Endothelial cell of umbilical vein (primary cell): ENCODE data around the gene CD151. TPM values are rescaled to one million over a fixed set of nuclear protein-coding genes. Genes with fewer than 3 reads are reported as not detected.
A peak's percentile ranks its signal among the peaks of the same experiment; 100 is the strongest.

Experiments
- BruUV-seq: library from RNA; stranded (reverse); fragments of 400-500 nt; replicated peaks from 2 replicates; lab custom pipeline; 2021; lab: Mats Ljungman, UMichigan
- CTCF ChIA-PET: fragments of 300-600, 350-600 bp; sonication (Branson Sonifier 250); formaldehyde crosslinking; loops from one replicate; lab custom pipeline; 2021; ENCODE audit warnings: antibody characterized with exemption, inconsistent platforms; lab: Charles Lee
- POLR2A ChIA-PET: fragments of 300-600, 350-600 bp; sonication (Branson Sonifier 250); formaldehyde crosslinking; loops from one replicate; lab custom pipeline; 2021; ENCODE audit warnings: antibody characterized with exemption, inconsistent platforms; lab: Charles Lee
- DNase-seq: peaks from one replicate; pipeline ENCODE4 v3.0.0-alpha.2; 2011; ENCODE audit warnings: low read depth, low spot score
- FAIRE-seq: peaks from 2 replicates; lab custom pipeline; 2011; peaks lifted over from hg19 to GRCh38; lab: Jason Lieb, UNC
- H2AFZ ChIP-seq: 2 replicates; pipeline ENCODE4 v1.6.0; 2012; ENCODE audit warnings: low read depth, low read length, control low read depth, inconsistent platforms
- H3K27ac ChIP-seq: 2 replicates; pipeline ENCODE4 v1.5.1; 2011; ENCODE audit warnings: low read depth, mild to moderate bottlenecking, control low read depth, low read length, moderate library complexity; ENCODE audit not compliant: insufficient read depth
- H3K27me3 ChIP-seq, 2 experiments: 2 replicates each; pipeline versions ENCODE4 v1.6.0 to v1.6.1; 2011; ENCODE audit warnings: low read length in 2 of 2, mixed read lengths in 1 of 2; ENCODE audit not compliant: control insufficient read depth in 2 of 2, insufficient read depth in 2 of 2
- H3K36me3 ChIP-seq, 2 experiments: 2 replicates in 1 of 2; 3 replicates in 1 of 2; pipeline ENCODE4 v1.5.1; 2011; ENCODE audit warnings: low read length in 2 of 2, mild to moderate bottlenecking in 1 of 2, moderate library complexity in 1 of 2; ENCODE audit not compliant: control insufficient read depth in 2 of 2, insufficient read depth in 2 of 2; ENCODE audit errors: extremely low read depth in 1 of 2
- H3K4me1 ChIP-seq: 3 replicates; pipeline ENCODE4 v1.5.1; 2011; ENCODE audit warnings: mild to moderate bottlenecking, low read length; ENCODE audit not compliant: control insufficient read depth, insufficient read depth; ENCODE audit errors: extremely low read depth
- H3K4me2 ChIP-seq: 2 replicates; pipeline ENCODE4 v1.6.1; 2011; ENCODE audit warnings: low read length, control low read depth, mixed read lengths; ENCODE audit not compliant: insufficient read depth
- H3K4me3 ChIP-seq, 3 experiments: fragments of 200-600 bp in 1 of 3; sonication (generic), shearing (Covaris generic) in 1 of 3; replicated peaks in 1 of 3; 2 replicates each; pipeline ENCODE4 v1.5.1; 2011 to 2016; ENCODE audit warnings: control low read depth in 3 of 3, low read length in 3 of 3, mild to moderate bottlenecking in 2 of 3, inconsistent platforms in 1 of 3, low read depth in 1 of 3, moderate library complexity in 1 of 3; ENCODE audit not compliant: insufficient read depth in 1 of 3
- H3K79me2 ChIP-seq: 2 replicates; pipeline ENCODE4 v1.6.0; 2012; ENCODE audit warnings: low read length, inconsistent platforms; ENCODE audit not compliant: control insufficient read depth, insufficient read depth
- H3K9ac ChIP-seq: replicated peaks from 2 replicates; pipeline ENCODE3; 2011; ENCODE audit warnings: low read length, control low read depth; ENCODE audit not compliant: insufficient read depth; ENCODE audit errors: extremely low read depth
- H3K9me1 ChIP-seq: replicated peaks from 3 replicates; pipeline ENCODE4 v1.6.0; 2011; ENCODE audit warnings: mild to moderate bottlenecking, low read length; ENCODE audit not compliant: control insufficient read depth, insufficient read depth; ENCODE audit errors: extremely low read depth
- H3K9me3 ChIP-seq: replicated peaks from 2 replicates; pipeline ENCODE4 v1.5.1; 2012; ENCODE audit warnings: low read length, inconsistent platforms; ENCODE audit not compliant: control insufficient read depth, insufficient read depth
- H4K20me1 ChIP-seq: replicated peaks from 2 replicates; pipeline ENCODE3; 2011; ENCODE audit warnings: mild to moderate bottlenecking, low read length; ENCODE audit not compliant: control insufficient read depth, insufficient read depth; ENCODE audit errors: extremely low read depth
- GATA2 ChIP-seq: IDR thresholded peaks from 2 replicates; pipeline ENCODE4 v1.7.0; 2011; ENCODE audit warnings: low read depth, mild to moderate bottlenecking, moderate library complexity, mixed read lengths, low read length; ENCODE audit not compliant: insufficient read length, insufficient read depth
- JUN ChIP-seq: IDR thresholded peaks from 2 replicates; pipeline ENCODE4 v1.6.1; 2011; ENCODE audit warnings: borderline replicate concordance, low read depth; ENCODE audit not compliant: insufficient read length, insufficient read depth
- MAX ChIP-seq: IDR thresholded peaks from 2 replicates; pipeline ENCODE4 v1.6.1; 2011; ENCODE audit not compliant: insufficient read depth, insufficient read length
- MYC ChIP-seq: IDR thresholded peaks from one replicate; pipeline ENCODE4 v1.6.1; 2011; ENCODE audit warnings: mild to moderate bottlenecking, low read depth, low read length
- POLR2A ChIP-seq: IDR thresholded peaks from 2 replicates; pipeline ENCODE4 v1.6.1; 2012; ENCODE audit warnings: low read depth, mild to moderate bottlenecking, control low read depth, low read length
- POLR2AphosphoS5 ChIP-seq: IDR thresholded peaks from 2 replicates; pipeline ENCODE4 v1.6.1; 2012; ENCODE audit warnings: low read depth, mild to moderate bottlenecking, control low read depth, low read length, moderate library complexity; ENCODE audit not compliant: insufficient read depth
- dilution Hi-C: fragments of 300-500 bp; cut with MboI; formaldehyde crosslinking; loops from one replicate; pipeline ENCODE4 v1.15.0; 2019; ENCODE audit warnings: low sequenced_read_pairs; ENCODE audit not compliant: extremely low pct_ligation_motif_present
- intact Hi-C: fragments of 100-400 bp; cut with micrococcal nuclease; formaldehyde crosslinking; loops from one replicate; pipeline ENCODE4 v1.10.0; 2022
- polyA plus RNA-seq, 4 experiments: library from polyadenylated mRNA; depleted of rRNA in 3 of 4; stranded (reverse) in 3 of 4; unstranded in 1 of 4; fragments of >200 nt; gene quantifications; 2 replicates each; pipeline versions ENCODE4 v1.2.1 to v1.2.3, GENCODE V29; 2011 to 2012; ENCODE audit warnings: missing spikeins in 1 of 4
- total RNA-seq: library from RNA; stranded (reverse); gene quantifications from 2 replicates; pipeline ENCODE4 v1.2.3, GENCODE V29; 2021
- TF ChIP-seq, protein P1 (sequence below), 2 donors: IDR thresholded peaks; 1 replicate in 1 of 2; 2 replicates in 1 of 2; pipeline ENCODE4 v1.5.1; 2011; ENCODE audit warnings: low read length in 2 of 2, mild to moderate bottlenecking in 2 of 2, moderate library complexity in 2 of 2, control low read depth in 1 of 2, inconsistent platforms in 1 of 2, low read depth in 1 of 2; ENCODE audit not compliant: insufficient read depth in 1 of 2; ENCODE audit errors: extremely low read depth in 1 of 2

Gene CD151
- total and polyA plus RNA-seq, 2 donors (not counting 3 experiments of a cell fraction or from before 2014, with no cell fraction given): 515 to 1,090 TPM

- Histone ChIP-seq H3K4me1 (peaks cover 38% of the 10 kb centered on the region), H3K36me3 (peaks cover 19 to 27% of the 10 kb centered on the region in 2 experiments), H3K9me1 (no peaks in the 10 kb centered on the region), H3K4me3 (peak within 1 kb of the TSS; percentile 84 to 95 (median 94)), H3K27ac (peak within 1 kb of the TSS; percentile 95), H2AFZ (peak within 1 kb of the TSS; percentile 76), H3K27me3 (no peaks in the 10 kb centered on the region), H3K4me2 (peak within 1 kb of the TSS; percentile 82), H3K9me3 (no peaks in the 10 kb centered on the region), H4K20me1 (no peaks in the 10 kb centered on the region), H3K9ac (peak within 1 kb of the TSS; percentile 92), H3K79me2 (peaks cover 52% of the 10 kb centered on the region)
- peak; percentile 10 for TF ChIP-seq MYC
- TF ChIP-seq GATA2: no peak
- peak; percentile 99 for TF ChIP-seq POLR2AphosphoS5
- peak; percentile 58 for TF ChIP-seq MAX
- TF ChIP-seq JUN: no peak
- TF ChIP-seq, protein P1, sequence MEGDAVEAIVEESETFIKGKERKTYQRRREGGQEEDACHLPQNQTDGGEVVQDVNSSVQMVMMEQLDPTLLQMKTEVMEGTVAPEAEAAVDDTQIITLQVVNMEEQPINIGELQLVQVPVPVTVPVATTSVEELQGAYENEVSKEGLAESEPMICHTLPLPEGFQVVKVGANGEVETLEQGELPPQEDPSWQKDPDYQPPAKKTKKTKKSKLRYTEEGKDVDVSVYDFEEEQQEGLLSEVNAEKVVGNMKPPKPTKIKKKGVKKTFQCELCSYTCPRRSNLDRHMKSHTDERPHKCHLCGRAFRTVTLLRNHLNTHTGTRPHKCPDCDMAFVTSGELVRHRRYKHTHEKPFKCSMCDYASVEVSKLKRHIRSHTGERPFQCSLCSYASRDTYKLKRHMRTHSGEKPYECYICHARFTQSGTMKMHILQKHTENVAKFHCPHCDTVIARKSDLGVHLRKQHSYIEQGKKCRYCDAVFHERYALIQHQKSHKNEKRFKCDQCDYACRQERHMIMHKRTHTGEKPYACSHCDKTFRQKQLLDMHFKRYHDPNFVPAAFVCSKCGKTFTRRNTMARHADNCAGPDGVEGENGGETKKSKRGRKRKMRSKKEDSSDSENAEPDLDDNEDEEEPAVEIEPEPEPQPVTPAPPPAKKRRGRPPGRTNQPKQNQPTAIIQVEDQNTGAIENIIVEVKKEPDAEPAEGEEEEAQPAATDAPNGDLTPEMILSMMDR (IDR thresholded peaks at IDR 0.05; ENCODE audit: extremely low read depth in 1 of 2, insufficient read depth in 1 of 2, low read depth in 1 of 2, low read length in 2 of 2): no peak
- peak; percentile 99 for TF ChIP-seq POLR2A
- intact Hi-C loops: no loop called here
- no TSS peak for BruUV-seq
- POLR2A ChIA-PET: interaction anchor here (1.4 to 4.1 kb wide), 4 partner anchors 9 to 33 kb away, joined by 5 to 28 read pairs (median 17); partner anchors contain the start of genes CD151, PNPLA2 and RPLP2
- dilution Hi-C loops: no loop called here
- FAIRE-seq (peak; percentile 91), DNase-seq (peak; percentile 85)
- CTCF ChIA-PET: interaction anchor here (1.2 to 3.3 kb wide), 4 partner anchors 9 to 209 kb away, joined by 6 to 19 read pairs (median 8); partner anchors contain the start of genes AP2A2 and CD151
Observed at GRCh38 chr11:842370-843002, 9.7 kb downstream of the CD151 start, which contains the start of the genes POLR2L and TSPAN4. Gene POLR2L (minus strand): TSS chr11:842529. CDS start chr11:842508, 21 bp downstream. Gene TSPAN4 (plus strand): TSS chr11:842852. CDS start chr11:850305, 7,453 bp downstream.
